Measurements from ENCODE around the gene RPS24.

GRCh38 chr10:78081292-78081691 lies 47.6 kb downstream of the RPS24 start:
- TF ChIP-seq EZH2 (IDR thresholded peaks at IDR 0.05): no peak
- TF ChIP-seq POLR2AphosphoS5 (IDR thresholded peaks at IDR 0.05; ENCODE audit: borderline replicate concordance, low read depth, low read length): no peak
- no peak for TF ChIP-seq FOXP2 (optimal IDR thresholded peaks at IDR 0.05; ENCODE audit: control extremely low read depth, extremely low read length, insufficient read depth)
